Lung (tissue), 12 donors: ENCODE data around the gene ADO. TPM values are rescaled to one million over a fixed set of nuclear protein-coding genes. Genes with fewer than 3 reads are reported as not detected.

Experiments used
- ATAC-seq: fragments of 200-7000 bp; cut with Tn5 transposase; one replicate; pipeline ENCODE4 v1.9.1; 2020; ENCODE audit warnings: moderate number of reproducible peaks; ENCODE audit not compliant: insufficient read depth, low FRiP score
- DNase-seq, 3 donors: peaks; one replicate each; pipeline ENCODE4 v3.0.0-alpha.2; 2013 to 2017
- H3K27ac ChIP-seq, 2 donors: one replicate each; pipeline ENCODE4 v1.5.1; 2013; ENCODE audit warnings: mild to moderate bottlenecking in 2 of 2, moderate library complexity in 2 of 2, control low read depth in 1 of 2, inconsistent platforms in 1 of 2, low read depth in 1 of 2, low read length in 1 of 2
- H3K27me3 ChIP-seq, 3 donors: one replicate each; pipeline ENCODE4 v1.5.1; 2013; ENCODE audit warnings: low read length in 2 of 3; ENCODE audit not compliant: control insufficient read depth in 3 of 3, insufficient read depth in 3 of 3
- H3K36me3 ChIP-seq, 4 donors: one replicate each; pipeline ENCODE4 v1.5.1; 2013; ENCODE audit warnings: low read length in 4 of 4, mild to moderate bottlenecking in 1 of 4, moderate library complexity in 1 of 4; ENCODE audit not compliant: control insufficient read depth in 4 of 4, insufficient read depth in 4 of 4
- H3K4me1 ChIP-seq, 5 donors: one replicate each; pipeline ENCODE4 v1.5.1; 2013; ENCODE audit warnings: low read length in 5 of 5, mild to moderate bottlenecking in 2 of 5, moderate library complexity in 1 of 5; ENCODE audit not compliant: control insufficient read depth in 5 of 5, insufficient read depth in 5 of 5
- H3K4me3 ChIP-seq: one replicate; pipeline ENCODE4 v1.5.1; 2013; ENCODE audit warnings: mild to moderate bottlenecking, control low read depth, moderate library complexity
- H3K9ac ChIP-seq, 2 donors: one replicate each; pipeline ENCODE4 v1.5.1; 2013; ENCODE audit warnings: low read length in 2 of 2, control low read depth in 1 of 2; ENCODE audit not compliant: insufficient read depth in 1 of 2
- H3K9me3 ChIP-seq, 4 donors: one replicate each; pipeline ENCODE4 v1.5.1; 2013; ENCODE audit warnings: low read length in 3 of 4, mild to moderate bottlenecking in 1 of 4, moderate library complexity in 1 of 4; ENCODE audit not compliant: control insufficient read depth in 4 of 4, insufficient read depth in 3 of 4
- WGBS, 2 donors: extraction: QIAGEN DNeasy Blood & Tissue Kit; methylation state at CpG; one replicate each; pipeline ENCODE4 v1.1.7; 2013; 5-methylcytosine and 5-hydroxymethylcytosine counted together
- polyA plus RNA-seq, 2 donors: library from polyadenylated mRNA; stranded (reverse); fragments of 200-250 nt; gene quantifications; one replicate each; pipeline ENCODE4 v1.2.1, GENCODE V29; 2013
- total RNA-seq, 2 donors: library from RNA; depleted of rRNA in 1 of 2; stranded (reverse); fragments of >200 nt in 1 of 2; gene quantifications; one replicate each; pipeline ENCODE4 v1.2.1, GENCODE V29; 2014 to 2021
- TF ChIP-seq, protein P1 (sequence below): IDR thresholded peaks from 2 replicates; pipeline ENCODE4 v1.5.1; 2012; ENCODE audit warnings: mild to moderate bottlenecking; ENCODE audit errors: control extremely low read depth, extremely low read depth
- donor health status: control.
- donor health status: control.
- donor health status: Bipolar disorder and iron deficiency.
- donor health status: healthy.
- donor health status: DM: yes; HTN: yes; CAD: no.

ADO gene
- total and polyA plus RNA-seq, 4 donors, result 7.4 to 16.9 (median 11.9) TPM

DNA sequence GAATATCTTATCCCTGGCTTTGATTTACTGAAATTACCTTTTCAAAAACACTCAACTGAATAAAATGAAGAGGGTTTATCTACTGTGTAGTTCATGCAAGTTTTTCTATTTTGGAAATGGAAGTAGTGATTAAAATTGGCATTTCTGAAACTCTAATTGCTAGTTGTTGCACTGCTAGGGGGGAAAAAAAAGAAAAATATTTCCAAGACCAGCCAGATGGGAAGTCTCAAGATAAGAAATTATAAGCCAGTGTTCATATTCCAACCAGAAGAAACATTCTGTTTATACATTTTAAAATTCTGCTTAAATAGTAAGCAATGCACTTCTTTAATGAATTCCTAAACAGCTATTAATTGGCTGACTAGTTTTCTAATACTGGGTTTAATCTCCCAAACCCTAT is 9.4 kb upstream of the ADO start:
- TF ChIP-seq, protein P1, sequence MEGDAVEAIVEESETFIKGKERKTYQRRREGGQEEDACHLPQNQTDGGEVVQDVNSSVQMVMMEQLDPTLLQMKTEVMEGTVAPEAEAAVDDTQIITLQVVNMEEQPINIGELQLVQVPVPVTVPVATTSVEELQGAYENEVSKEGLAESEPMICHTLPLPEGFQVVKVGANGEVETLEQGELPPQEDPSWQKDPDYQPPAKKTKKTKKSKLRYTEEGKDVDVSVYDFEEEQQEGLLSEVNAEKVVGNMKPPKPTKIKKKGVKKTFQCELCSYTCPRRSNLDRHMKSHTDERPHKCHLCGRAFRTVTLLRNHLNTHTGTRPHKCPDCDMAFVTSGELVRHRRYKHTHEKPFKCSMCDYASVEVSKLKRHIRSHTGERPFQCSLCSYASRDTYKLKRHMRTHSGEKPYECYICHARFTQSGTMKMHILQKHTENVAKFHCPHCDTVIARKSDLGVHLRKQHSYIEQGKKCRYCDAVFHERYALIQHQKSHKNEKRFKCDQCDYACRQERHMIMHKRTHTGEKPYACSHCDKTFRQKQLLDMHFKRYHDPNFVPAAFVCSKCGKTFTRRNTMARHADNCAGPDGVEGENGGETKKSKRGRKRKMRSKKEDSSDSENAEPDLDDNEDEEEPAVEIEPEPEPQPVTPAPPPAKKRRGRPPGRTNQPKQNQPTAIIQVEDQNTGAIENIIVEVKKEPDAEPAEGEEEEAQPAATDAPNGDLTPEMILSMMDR, result no peak
- no peak overlapping the region for H3K4me3 ChIP-seq
- no peaks in the 10 kb centered on the region for H3K9me3 ChIP-seq
- ATAC-seq, result no peak
- H3K9ac ChIP-seq, result no peak overlapping the region
- peaks cover 0 to 29% (median 8%) of the 10 kb centered on the region in 5 donors for H3K4me1 ChIP-seq
- H3K27me3 ChIP-seq, result no peaks in the 10 kb centered on the region
- no peak overlapping the region for H3K27ac ChIP-seq
- DNase-seq, result peak in 2 of 3 donors; percentile 86 to 87
- no peaks in the 10 kb centered on the region for H3K36me3 ChIP-seq

DNA sequence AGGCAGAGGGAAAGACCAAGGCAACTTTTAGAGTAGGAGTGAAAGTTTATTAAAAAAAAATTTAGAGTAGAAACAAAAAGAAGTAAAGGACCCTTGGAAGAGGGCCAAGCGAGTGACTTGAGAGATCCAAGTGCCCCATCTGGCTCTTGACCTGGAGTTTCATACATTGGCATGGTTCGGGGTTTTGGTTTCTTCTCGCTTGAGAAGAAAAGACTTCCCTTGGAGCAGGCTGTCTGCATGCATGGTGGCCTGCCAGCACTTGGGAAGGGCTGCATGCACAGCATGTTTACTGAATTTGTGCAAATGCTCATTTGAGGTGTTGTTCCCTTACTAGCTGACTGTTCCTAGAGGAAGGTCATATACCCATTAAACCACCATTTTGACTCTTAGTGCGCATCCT is 8.8 kb upstream of the ADO start:
- ATAC-seq (no peak), DNase-seq (no peak)
- no peak overlapping the region for H3K27ac ChIP-seq
- WGBS, 2 donors, result 82 to 89% methylated on average over 4 of the region's 4 CpGs
- TF ChIP-seq, protein P1, result no peak
- peaks cover 0 to 29% (median 8%) of the 10 kb centered on the region in 5 donors for H3K4me1 ChIP-seq
- H3K27me3 ChIP-seq, result no peaks in the 10 kb centered on the region
- no peaks in the 10 kb centered on the region for H3K9me3 ChIP-seq
- no peaks in the 10 kb centered on the region for H3K36me3 ChIP-seq
- no peak overlapping the region for H3K4me3 ChIP-seq
- H3K9ac ChIP-seq, result no peak overlapping the region

DNA sequence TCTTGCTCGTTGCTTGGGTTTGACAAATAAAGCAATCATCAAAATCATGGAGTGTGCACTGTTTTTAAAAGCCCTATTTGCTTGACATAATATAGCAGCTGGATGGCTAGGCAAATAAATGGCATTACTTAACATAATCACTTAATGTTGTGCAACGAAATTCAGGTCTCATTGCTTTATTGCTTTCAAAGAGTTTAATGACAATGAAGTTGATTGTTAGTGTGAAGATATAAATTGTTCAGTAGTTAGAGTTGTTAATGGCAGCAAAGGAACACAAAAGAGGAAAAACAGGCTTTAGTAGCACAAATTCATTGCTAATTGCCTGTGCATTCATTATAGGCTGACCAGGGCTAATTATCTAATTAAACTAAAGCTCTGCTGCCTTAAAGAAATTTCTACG is 7.6 kb upstream of the ADO start:
- H3K4me3 ChIP-seq, result no peak overlapping the region
- no peak overlapping the region for H3K27ac ChIP-seq
- WGBS, 2 donors, result 75 to 83% methylated on average over 3 of the region's 3 CpGs
- H3K9me3 ChIP-seq, result no peaks in the 10 kb centered on the region
- TF ChIP-seq, protein P1, result no peak
- ATAC-seq (no peak), DNase-seq (no peak)
- H3K9ac ChIP-seq, result no peak overlapping the region
- H3K27me3 ChIP-seq, result no peaks in the 10 kb centered on the region
- H3K36me3 ChIP-seq, result no peaks in the 10 kb centered on the region
- H3K4me1 ChIP-seq, result peaks cover 0 to 29% (median 8%) of the 10 kb centered on the region in 5 donors

DNA sequence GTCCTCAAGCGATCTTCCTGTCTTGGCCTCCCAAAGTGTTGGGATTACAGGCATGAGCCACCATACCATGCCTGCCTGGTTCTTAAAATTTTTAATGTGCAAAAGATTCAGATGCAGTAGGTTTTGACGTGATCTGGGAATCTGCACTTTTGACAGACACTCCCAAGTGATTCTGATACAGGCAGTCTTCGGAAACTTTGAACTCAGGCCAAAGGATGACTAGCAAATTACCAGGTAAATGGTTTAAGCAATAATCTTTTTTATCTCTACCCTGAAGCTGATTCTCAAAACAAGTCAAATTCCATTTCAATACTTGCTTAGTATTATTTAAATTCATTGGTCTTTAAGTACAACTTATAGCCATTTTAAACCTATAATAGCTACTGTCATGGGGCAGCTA is 2.6 kb upstream of the ADO start:
- 97 to 98% methylated on average over 3 of the region's 3 CpGs for WGBS, 2 donors
- Histone ChIP-seq H3K27ac (no peak overlapping the region), H3K4me3 (no peak overlapping the region), H3K9me3 (no peaks in the 10 kb centered on the region), H3K36me3 (peaks cover 0 to 6% (median 3%) of the 10 kb centered on the region in 4 donors), H3K4me1 (peaks cover 3 to 27% (median 5%) of the 10 kb centered on the region in 5 donors), H3K9ac (no peak overlapping the region), H3K27me3 (no peaks in the 10 kb centered on the region)
- DNase-seq (no peak), ATAC-seq (no peak)
- TF ChIP-seq, protein P1, result no peak
